ENCODE data around the gene LCN1.

The LCN1 gene

DNA sequence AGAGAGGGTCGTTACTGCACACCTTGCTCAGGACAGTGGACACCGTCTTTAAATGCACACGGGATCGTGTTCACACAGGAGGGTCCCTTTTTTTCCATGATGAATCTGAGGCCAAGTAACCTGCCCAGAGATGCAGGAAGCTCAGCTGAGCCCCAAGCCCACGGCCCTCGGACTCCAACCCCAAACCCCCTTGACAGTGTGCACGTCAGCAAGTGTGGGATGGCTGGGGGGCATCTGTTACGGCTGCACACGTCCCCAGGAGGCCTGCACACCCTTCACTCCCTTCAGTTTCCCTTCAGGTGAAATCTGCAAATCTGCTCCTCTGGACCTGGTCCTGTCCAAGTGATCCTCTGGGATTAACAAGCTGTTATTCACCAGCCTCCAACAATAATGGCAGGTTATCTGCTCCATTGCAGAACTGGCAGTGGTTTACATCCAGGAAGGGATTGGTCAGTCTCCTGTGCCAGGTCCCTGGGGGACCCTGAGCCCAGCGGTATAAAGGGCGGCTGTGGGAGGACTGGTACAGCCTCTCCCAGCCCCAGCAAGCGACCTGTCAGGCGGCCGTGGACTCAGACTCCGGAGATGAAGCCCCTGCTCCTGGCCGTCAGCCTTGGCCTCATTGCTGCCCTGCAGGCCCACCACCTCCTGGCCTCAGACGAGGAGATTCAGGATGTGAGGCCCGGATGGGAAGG lies at the start of gene LCN1:
Gene LCN1, plus strand, starts transcription at position 525 of the 692 bp plus-strand sequence. Its CDS starts 58 bp downstream, at position 583.
- no peak for DNase-seq (ENCODE audit: low read depth)

DNA sequence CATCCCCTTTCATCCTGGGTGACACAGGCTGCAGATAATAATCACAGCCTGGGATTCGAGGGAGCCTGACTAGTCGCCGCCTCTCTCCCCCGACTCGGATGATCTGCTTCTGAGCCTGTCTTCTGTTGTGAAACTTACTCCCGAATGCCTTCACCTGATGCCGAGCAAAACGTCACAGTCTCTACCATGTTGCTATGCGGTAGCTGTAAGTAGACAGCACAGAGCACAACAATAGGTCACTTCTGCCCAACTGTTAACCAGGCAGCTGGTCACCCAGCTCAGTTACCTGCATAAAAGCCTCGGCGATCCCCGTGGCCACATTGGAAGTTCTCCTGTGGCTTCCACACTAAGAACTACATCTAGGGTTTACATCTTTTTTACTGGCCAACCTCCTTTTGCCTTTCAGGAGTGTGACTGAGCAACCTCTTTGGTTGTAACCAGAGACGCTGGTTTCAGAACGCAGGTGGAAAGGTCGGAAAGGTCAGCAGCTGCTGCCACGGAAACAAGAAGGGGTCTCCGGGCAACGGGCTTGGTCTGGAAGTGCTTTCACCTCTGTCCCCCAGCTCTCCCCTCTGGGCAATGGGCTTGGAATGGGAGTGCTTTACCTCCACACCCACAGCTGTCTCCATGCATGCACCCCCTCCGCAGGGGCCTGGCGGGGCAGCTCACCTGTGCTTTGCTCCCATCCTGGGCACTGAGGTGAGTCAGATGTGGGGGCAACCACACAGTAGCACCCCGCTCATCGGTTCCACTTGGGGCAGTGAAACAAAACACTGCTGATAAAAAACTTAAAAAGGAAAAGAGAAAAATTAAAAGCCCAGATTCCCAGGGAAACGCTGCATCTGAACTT lies 49.2 kb upstream of the LCN1 start:
- DNase-seq (ENCODE audit: low read depth) = no peak

DNA sequence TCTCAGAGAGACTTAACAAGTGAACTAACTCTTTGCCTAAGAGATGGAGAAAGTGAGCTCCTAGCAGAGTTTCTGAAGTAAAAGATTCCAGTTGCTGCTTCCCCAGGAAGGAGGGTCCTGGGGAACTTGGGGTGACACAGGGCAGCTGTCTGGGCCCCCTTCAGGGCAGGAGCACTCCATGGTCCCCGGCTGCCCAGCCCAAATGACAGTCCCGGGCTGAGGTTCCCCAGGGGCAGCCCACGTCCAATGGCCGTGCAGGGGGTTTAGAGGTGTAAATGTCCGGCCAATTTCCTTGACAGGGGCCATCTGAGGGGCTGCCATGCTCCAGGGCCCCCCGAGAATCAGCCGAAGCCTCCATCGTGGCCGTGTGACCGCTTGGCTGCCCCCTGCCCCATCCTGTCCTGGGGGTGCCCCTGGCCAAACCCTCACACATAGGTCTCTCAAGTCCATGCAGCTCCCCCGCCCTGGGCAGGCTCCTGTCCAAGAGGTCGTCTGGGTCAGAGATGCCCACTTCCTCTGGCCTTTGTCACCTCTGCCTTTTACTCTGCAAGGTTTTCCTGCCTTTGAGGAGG lies 47.2 kb upstream of the LCN1 start:
- no peak for DNase-seq (ENCODE audit: low read depth)

DNA sequence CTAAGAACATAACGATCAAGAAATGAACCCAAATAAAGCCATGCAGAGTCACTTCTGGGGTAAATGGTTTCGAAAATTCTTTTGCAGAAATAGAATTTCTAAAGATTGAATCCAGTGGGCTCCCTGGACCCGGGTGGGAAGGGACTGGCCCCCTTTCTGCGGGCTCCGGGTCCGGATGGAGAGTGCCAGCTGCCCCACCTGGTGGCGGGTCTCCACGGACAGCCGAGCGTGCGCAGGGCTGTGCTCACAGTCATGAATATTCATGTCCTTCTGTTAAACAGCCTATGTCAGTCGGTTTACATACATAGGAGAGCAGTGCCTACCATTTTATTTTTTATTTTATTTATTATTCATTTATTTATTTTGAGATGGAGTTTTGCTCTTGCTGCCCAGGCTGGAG lies 46.3 kb upstream of the LCN1 start:
- no peak for DNase-seq (ENCODE audit: low read depth)

DNA sequence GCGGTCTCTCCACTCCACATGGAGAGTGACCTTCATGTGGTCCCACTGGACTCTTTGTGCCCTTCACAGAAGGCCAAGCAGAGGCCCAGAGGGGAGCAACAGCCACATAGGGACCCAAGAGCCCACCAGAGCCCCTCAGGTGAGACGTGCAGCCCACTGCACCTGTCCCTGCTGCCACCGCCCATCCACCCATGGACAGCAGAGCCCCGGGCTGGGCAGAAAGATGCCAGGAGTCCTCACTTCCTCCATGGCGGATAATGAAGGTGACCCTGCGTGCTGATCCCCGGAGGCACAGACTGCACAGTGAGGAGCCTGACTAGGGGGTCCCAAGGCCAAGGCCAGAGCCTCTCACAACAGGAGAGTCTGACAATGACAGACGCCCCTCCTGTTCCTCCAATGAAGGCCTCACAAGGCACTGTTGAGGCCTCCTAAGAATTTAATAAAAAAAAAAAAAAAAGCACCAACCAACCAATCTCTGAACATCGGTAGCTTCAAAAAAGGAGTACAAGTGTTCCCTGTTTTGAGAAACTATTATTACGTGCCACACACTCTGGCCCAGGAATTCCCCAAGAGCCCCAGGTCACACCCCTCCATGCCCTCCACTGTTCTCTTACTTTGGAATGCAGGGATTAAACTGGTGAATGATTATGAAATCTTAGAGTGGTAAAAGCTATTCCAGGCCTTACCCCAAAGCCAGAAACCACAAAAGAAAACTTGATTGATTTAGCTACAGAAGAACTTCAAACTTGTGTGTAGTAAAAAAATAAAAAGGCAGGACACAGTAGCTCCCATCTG lies 44.5 kb upstream of the LCN1 start:
- no peak for DNase-seq (ENCODE audit: low read depth)

DNA sequence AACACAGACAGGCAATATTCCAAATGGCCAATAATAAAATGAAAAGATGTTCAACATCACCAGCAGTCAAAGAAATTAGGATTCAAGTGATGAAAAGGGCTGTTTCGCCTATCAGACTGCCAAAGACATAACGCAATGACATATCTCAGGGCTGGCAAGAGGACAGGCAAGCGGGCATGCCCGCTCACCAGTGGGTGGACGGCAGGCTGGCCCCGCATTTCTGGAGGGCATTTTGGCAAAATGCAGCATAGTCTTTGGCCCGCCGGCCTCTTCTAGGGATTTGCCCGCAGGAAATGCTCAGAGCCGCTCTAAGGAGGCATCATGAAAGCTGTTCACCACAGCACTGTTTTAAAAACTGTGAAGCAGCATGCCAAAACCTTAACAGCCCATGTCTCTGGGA lies 43.0 kb upstream of the LCN1 start:
- DNase-seq (ENCODE audit: low read depth) = no peak

DNA sequence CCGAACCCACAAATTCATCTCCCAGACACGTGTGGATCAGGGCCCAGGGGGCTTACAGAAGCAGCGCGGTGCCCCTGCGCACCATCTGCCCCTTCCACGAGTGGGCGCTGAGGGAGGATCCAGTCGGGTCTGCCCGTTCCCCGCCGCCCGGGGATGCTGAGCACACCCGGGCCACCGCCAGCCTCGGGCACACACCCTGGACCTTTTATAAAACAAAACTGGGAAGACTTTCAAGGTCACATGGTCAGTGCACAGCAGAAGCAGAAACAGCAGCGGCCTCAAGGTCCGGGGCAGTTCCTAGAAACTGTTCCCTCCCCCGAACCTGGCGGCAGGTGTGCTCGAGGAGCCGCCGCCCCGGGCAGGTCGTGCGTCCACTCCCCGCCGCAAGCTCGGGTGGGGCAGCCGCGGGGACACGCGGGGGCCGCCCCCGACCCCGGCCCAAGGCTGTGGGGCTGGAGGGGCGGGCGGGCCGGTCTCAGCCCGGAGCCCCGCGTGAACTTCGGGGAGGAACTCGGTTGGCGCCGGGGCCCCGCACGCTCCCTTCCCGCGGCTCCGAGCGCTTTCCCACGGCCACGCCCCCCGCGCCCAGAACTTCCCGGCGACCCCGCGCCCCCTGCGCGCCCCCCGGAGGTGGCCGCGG lies 42.3 kb upstream of the LCN1 start:
- no peak for DNase-seq (ENCODE audit: low read depth)

DNA sequence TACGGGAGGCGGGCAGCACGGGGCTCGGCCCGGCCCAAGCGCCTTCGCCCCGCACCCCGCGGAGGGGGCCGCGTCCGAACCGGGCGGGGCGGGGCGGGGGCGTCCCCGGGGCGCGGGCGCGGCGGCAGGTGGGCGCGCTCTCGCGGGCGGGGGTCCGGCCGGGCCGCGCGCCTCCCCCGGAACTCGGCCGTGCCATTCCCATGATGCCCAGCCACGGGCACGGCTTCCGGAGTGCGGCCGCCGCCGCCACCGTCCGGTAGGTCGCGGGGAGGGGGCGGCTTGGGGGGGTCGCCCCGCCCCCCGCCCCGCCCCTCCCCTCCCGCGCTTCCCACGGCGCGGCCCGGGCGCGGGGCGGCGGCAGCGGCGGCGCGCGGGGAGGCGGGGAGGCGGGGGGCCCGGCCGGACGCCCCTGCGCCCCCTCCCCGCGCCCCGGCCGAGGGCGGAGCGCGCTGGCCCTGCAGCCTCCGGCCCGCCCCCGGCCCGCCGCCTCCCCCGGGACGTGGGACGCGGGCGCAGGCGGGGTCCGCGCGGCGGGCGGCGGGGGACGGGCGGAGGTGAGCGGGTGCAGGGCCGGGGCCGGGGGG lies 41.7 kb upstream of the LCN1 start, which contains the start of gene PPP1R26:
Gene PPP1R26, plus strand, starts transcription at position 314 of the 584 bp plus-strand sequence. CDS start 4,729 bp downstream, outside the sequence.
- no peak for DNase-seq (ENCODE audit: low read depth)

DNA sequence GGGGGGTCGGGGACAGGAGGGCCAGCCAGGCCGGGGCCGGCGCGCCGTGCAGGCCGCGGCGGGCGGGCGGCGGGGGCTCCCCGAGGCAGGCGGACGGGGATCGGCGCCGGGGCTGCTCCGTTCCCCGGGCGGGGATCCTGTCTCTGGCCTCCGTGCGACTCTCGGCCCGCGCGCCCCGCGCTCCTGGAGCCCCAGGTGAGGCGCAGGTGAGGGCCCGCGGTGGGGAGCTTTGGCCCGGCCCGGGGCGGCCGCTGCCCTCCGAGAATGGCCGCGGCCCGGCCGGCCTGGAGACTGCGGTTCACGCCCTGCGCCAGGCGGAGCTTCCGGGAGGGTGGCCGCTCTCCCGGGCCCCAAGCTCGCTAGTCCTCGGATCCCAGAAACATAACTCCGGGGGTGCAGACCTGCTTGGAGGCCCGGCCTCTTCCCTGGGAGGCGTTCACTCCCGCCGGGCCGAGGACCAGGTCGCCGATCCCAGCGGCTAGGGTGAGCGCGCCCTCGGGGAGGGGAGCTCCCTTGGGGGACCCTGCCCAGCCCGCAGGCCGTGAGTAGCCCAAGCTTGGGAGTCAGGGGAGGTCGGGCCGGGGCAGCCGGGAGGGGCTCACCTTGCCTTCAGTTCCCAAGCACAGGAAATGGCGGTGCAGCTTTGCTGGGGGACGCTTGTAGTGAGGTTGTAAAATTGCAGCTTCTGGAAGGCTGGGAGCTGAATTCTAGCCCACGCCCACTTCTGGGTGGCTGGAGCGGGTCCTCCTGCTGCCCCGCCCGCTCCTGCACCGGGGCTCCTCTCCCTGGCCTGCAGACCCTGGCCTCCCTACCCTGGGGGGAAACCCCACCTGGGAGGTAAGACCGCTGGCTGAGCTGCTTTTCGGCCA lies 40.9 kb upstream of the LCN1 start:
- DNase-seq (ENCODE audit: low read depth) = no peak

DNA sequence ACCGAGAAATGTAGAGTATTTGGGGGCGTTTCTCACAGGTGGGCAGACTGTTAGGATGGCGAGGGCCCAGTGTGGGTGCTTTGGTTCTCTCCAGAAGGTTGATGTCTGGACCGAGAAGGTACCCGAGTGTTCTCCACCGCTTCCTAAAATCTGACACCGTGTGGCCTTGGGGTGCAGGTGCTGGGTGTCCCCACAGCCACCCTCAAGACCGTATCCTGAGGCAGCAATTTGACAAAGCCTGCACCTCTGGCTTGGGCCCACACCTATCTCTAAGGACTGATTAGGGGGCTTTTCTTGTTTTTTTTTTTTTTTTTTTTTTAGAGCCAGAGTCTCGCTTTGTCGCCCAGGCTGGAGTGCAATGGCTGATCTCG lies 40.3 kb upstream of the LCN1 start:
- DNase-seq (ENCODE audit: low read depth) = no peak

DNA sequence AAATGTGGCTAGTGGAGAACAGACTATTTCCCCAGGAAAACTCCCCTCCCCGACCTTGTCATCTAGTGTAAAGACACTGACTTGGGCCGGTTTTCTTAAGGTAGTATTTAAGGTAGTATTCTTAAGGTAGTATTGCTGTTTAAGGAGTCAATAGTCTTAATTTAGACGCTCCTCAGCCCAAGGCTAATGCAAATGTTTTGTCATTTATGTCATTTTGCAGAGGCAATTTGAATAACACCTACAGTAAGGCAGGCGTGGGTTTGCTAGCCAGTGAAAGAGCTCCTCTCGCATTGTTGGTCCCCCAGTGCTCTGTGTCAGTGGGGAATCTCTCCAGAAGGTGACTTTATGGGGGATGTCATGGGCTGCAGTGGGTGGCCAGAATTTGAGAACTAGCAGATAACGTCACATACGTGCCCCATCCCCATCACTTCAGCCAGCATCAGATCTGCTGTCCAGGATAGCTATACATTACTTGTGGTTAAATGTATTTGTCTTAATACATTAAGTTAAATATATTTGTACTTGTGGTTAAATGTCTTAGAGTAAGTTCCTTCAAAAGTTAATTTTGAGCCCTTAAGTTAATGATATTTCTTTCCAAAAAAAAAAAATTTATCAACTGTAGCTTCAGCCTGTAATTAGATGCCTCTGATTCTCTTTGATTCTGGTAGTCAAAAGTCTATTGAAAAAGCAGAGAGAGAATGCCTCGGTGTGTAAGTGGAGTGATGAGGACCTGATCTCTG lies 39.1 kb upstream of the LCN1 start:
- no peak for DNase-seq (ENCODE audit: low read depth)

DNA sequence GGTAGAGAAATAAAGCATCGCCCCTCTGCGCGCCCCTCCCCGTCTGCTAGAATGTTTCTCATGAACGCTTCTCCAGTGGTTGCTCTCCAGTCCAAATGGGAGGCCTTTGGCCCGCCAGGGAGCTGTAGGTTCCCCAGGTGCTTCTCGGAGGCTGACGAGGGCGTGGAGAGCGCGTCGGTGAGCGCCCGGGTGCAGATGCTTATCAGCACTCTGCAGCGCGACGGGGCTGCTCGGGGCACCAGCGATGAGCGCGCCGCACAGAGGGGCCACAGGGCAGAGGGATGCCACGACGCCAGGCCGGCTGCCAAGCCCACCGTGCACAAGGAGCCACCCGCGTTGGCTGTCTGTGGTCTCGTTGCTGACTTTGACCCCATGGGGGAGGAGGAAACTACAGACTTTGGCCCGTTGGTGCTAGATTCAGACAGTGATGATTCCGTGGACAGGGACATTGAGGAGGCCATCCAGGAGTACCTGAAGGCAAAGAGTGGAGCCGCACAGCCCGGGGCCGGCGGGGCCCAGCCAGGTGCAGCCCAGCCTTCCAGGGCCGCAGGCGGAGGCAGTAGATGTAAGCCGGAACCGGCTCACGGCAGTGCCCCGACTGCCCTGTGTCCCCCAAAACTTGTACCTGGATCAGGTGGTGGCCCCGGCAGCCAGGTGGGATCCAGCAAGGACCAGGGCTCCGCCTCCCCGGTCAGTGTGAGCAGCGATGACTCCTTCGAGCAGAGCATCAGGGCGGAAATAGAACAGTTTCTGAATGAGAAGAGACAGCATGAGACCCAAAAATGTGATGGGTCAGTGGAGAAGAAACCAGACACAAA lies 36.6 kb upstream of the LCN1 start:
- no peak for DNase-seq (ENCODE audit: low read depth)

DNA sequence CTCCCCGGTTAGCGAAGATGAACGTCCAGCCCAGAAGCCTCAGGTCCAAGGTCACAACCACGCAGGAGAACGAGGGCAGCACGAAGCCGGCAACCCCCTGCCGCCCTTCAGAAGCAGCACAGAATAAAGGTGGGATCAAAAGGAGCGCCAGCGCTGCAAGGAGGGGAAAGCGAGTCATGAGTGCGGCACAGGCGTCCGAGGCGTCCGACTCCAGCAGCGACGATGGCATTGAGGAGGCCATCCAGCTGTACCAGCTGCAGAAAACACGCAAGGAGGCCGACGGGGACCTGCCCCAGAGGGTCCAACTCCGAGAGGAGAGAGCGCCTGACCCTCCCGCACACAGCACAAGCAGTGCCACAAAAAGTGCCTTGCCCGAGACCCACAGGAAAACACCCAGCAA lies 35.9 kb upstream of the LCN1 start:
- DNase-seq (ENCODE audit: low read depth) = no peak

DNA sequence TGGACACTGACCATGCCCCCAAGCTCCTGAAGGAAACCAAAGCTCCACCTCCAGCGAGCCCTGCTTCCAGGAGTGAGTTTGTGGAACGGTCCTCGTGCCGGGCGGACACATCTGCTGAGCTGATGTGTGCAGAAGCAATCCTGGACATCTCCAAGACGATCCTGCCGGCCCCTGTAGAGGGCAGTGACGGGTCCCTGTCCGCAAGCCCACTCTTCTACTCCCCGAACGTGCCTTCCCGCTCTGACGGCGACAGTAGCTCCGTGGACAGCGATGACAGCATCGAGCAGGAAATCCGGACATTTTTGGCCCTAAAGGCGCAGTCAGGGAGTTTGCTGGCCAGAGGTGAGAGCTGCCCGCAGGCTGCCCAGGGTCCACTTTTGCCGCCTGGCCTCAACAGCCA lies 35.4 kb upstream of the LCN1 start:
- no peak for DNase-seq (ENCODE audit: low read depth)

DNA sequence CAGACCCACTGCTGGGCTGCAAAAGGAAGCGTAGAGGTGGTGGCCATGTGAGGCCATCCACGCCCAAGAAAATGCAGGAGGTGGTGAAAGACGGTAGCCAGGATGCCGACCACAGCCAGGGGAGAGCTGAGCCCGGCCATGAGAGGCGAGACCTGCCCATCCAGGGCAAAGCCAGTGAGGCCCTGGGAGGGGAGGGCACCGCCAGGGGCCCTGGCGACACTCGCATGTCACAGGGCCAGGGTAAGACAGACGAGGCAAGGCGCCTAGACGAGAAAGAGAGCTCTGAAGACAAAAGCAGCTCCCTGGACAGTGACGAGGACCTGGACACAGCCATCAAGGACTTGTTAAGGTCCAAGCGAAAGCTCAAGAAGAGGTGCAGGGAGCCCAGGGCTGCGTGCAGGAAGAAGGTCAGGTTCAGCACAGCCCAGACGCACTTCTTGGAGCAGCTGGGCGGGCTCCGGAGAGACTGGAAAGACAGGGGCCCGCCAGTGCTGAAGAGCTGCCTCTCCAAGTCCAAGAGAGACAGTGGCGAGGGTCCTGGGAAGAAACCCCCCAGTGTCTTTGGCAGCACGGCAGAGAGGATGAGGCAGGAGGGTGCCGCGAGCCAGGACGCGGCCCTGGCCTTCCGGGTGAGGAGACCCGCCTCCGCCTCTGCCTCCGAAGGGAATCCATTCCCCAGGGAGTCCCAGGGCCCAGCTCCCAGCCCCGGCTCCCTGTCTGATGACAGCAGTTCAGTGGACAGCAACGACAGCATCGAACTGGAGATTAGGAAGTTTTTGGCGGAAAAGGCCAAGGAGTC lies 34.8 kb upstream of the LCN1 start:
- no peak for DNase-seq (ENCODE audit: low read depth)

DNA sequence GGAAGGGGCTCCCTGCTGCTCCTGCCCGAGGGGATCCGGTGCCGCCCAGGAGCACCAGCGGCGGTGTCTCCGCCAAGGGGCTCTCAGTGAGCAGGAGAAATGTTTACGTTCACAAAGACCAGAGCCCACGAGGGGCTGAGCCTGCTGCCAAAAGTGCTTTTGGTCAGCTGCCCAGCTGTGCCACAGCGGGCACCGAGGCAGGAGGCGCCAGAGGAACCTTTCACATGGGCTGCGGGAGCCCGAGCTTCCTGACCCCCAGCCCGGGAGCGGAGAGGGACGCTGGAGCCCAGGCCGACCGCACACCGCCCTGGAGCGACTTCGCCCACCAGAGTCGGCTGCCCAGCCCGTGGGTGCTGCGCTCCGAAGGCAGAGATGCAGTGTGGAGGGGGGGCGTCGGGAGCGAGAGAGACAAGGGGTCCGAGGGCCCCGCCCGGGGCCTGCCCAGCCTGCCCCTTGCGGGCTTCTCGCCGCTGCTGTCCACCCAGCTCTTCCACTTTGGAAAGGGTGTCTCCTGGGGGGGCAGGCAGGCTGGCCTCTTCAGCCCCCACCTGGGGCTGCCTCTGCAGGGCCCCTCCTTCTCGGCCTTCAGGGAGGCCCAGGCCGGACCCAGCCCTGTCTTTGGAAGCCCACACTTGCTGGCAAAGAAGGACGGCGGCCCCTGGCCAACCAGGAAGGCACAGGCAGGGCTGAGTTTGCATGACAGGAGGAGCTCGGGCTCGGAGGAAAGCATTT lies 33.8 kb upstream of the LCN1 start:
- DNase-seq (ENCODE audit: low read depth) = no peak

DNA sequence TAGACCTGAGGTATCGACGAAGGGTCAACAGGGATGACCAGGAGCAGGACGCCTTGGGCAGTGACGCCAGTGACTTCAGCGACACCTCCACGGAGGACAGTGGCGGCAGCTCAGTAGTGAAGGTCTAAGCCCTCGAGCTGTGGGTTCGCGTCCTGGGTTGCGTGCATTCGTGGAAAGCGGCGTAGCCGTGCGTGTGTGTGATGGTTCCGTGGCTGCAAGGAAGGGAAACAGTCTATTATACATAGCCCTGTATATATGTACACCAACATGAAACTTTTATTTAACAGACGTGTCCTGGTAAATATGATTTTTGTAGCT lies 33.3 kb upstream of the LCN1 start:
- DNase-seq (ENCODE audit: low read depth) = no peak

All from non-pigmented ciliary epithelial cell (primary cell).